ENCODE measurements around the gene DENND4B.
A peak's percentile ranks its signal among the peaks of the same experiment; 100 is the strongest.

Gene DENND4B

DNA sequence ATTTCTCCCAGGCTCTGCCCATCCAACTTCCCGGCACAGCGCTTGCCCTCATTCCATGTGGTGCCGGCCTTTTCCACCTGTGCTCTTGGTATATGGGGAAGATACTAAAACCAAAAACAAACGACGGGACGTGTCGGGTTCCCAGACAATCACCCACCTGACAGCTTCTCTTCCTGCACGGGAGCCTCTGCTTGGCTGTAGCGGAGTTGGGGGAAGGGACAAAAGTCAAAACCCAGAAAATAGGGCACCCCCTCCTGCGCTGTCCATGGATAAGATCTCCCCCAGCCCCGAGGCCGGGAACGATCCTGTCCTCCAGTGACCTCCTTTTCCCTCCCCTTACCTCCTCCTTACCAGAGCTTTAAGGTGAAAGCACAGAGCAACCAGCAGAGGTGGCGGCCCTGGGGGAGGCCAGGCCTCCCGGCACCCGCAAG, 30.3 kb upstream of the DENND4B start:
- peak overlapping the region; percentile 13 for H3K9ac ChIP-seq
- no peaks in the 10 kb centered on the region for H3K27me3 ChIP-seq (ENCODE audit: control insufficient read depth, insufficient read depth, low read length)
- no peaks in the 10 kb centered on the region for H3K36me3 ChIP-seq (ENCODE audit: control insufficient read depth, insufficient read depth, low read length)
- H3K4me1 ChIP-seq: no peaks in the 10 kb centered on the region
- H2AFZ ChIP-seq: peak overlapping the region; percentile 93
- H3K4me3 ChIP-seq (ENCODE audit: low read depth, low read length): peak overlapping the region; percentile 82
- peak overlapping the region; percentile 81 for H3K4me2 ChIP-seq (ENCODE audit: low read length)
- H3K27ac ChIP-seq: peak overlapping the region; percentile 81
- TF ChIP-seq, protein P1, sequence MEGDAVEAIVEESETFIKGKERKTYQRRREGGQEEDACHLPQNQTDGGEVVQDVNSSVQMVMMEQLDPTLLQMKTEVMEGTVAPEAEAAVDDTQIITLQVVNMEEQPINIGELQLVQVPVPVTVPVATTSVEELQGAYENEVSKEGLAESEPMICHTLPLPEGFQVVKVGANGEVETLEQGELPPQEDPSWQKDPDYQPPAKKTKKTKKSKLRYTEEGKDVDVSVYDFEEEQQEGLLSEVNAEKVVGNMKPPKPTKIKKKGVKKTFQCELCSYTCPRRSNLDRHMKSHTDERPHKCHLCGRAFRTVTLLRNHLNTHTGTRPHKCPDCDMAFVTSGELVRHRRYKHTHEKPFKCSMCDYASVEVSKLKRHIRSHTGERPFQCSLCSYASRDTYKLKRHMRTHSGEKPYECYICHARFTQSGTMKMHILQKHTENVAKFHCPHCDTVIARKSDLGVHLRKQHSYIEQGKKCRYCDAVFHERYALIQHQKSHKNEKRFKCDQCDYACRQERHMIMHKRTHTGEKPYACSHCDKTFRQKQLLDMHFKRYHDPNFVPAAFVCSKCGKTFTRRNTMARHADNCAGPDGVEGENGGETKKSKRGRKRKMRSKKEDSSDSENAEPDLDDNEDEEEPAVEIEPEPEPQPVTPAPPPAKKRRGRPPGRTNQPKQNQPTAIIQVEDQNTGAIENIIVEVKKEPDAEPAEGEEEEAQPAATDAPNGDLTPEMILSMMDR (IDR thresholded peaks at IDR 0.05): no peak
- no peaks in the 10 kb centered on the region for H3K79me2 ChIP-seq
- H3K9me3 ChIP-seq (ENCODE audit: control insufficient read depth, low read length): no peaks in the 10 kb centered on the region

DNA sequence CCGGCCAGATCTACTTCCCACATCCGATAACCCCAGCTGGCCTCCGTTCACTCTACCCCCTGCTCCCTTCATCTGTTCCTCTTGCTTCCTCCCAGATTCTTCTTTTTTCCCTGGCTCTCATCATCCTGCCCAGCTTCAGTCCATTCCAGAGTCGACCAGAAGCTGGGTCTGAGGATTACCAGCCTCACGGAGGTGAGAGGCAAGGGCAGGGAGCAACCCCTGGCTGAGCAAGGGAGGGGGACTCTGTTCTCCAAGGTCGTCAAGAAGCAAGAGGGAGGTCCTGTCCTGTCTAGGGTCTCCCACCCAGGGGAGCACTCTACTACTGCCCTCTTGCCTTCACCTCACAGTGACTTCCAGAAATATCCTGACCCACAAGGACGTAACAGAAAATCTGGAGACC, 27.0 kb upstream of the DENND4B start:
- TF ChIP-seq, protein P1 (IDR thresholded peaks at IDR 0.05): no peak
- Histone ChIP-seq H3K4me1 (peaks cover under 1% of the 10 kb centered on the region), H3K4me2 (ENCODE audit: low read length) (no peak overlapping the region), H3K79me2 (no peaks in the 10 kb centered on the region), H3K9ac (no peak overlapping the region), H3K4me3 (ENCODE audit: low read depth, low read length) (no peak overlapping the region), H2AFZ (no peak overlapping the region), H3K36me3 (ENCODE audit: control insufficient read depth, insufficient read depth, low read length) (no peaks in the 10 kb centered on the region), H3K9me3 (ENCODE audit: control insufficient read depth, low read length) (no peaks in the 10 kb centered on the region), H3K27ac (no peak overlapping the region), H3K27me3 (ENCODE audit: control insufficient read depth, insufficient read depth, low read length) (no peaks in the 10 kb centered on the region)

DNA sequence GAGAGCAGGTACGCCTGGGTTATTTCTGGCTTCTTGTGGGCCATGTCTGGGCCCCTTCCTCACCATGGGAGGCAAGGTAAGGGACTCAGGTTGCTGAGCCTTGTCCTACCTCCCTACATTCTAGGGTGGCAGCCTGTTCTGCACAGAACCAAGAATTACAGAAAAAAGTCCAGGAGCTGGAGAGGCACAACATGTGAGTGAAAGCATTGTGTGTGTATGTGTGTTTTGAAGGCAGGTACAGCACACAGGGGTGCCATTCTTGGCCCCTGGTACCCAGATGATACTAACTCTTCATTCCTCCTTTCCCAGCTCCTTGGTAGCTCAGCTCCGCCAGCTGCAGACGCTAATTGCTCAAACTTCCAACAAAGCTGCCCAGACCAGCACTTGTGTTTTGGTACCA, 26.6 kb upstream of the DENND4B start:
- Histone ChIP-seq H3K79me2 (no peaks in the 10 kb centered on the region), H3K9ac (no peak overlapping the region), H3K36me3 (ENCODE audit: control insufficient read depth, insufficient read depth, low read length) (no peaks in the 10 kb centered on the region), H2AFZ (no peak overlapping the region), H3K9me3 (ENCODE audit: control insufficient read depth, low read length) (no peaks in the 10 kb centered on the region), H3K27ac (no peak overlapping the region), H3K4me3 (ENCODE audit: low read depth, low read length) (no peak overlapping the region), H3K4me2 (ENCODE audit: low read length) (no peak overlapping the region), H3K4me1 (peaks cover 3% of the 10 kb centered on the region), H3K27me3 (ENCODE audit: control insufficient read depth, insufficient read depth, low read length) (no peaks in the 10 kb centered on the region)
- TF ChIP-seq, protein P1 (IDR thresholded peaks at IDR 0.05): no peak

DNA sequence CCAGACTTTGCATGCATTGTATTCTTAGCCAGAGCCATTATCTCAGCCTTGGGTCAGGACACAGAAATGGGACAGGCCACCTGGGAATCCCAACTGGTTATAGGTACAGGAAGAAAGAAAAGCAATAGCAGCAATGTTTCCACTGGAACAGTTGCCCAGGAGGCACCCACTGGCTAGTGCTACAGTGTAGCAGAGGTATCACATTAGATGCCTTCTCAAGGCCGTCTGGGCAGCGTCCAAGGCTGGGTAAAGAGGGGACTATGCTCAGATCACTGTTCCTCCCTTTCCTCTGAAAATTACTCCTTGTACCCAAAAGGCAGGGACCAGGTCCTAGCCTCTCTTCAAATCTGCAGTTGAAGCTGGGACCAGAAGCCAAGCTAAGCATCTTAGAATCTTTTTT, 23.8 kb upstream of the DENND4B start:
- Histone ChIP-seq H3K9ac (no peak overlapping the region), H3K4me3 (ENCODE audit: low read depth, low read length) (no peak overlapping the region), H2AFZ (no peak overlapping the region), H3K4me1 (peaks cover 7% of the 10 kb centered on the region), H3K9me3 (ENCODE audit: control insufficient read depth, low read length) (no peaks in the 10 kb centered on the region), H3K27ac (no peak overlapping the region), H3K36me3 (ENCODE audit: control insufficient read depth, insufficient read depth, low read length) (no peaks in the 10 kb centered on the region), H3K27me3 (ENCODE audit: control insufficient read depth, insufficient read depth, low read length) (no peaks in the 10 kb centered on the region), H3K79me2 (no peaks in the 10 kb centered on the region), H3K4me2 (ENCODE audit: low read length) (no peak overlapping the region)
- TF ChIP-seq, protein P1 (IDR thresholded peaks at IDR 0.05): no peak

DNA sequence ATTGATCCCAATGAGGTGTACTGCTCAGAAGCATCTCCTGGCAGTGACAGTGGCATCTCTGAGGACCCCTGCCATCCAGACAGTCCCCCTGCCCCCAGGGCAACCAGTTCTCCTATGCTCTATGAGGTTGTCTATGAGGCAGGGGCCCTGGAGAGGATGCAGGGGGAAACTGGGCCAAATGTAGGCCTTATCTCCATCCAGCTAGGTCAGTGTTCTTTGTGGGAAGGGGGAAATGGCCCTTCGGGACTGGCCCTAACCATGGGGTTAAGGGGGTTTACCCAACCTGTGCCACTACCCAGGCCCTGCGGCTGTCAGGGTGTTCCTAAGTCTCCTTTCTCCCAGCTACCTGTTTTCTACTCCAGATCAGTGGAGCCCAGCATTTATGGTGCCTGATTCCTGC, 22.5 kb upstream of the DENND4B start:
- Histone ChIP-seq H3K9ac (no peak overlapping the region), H3K9me3 (ENCODE audit: control insufficient read depth, low read length) (no peaks in the 10 kb centered on the region), H3K27ac (no peak overlapping the region), H3K4me2 (ENCODE audit: low read length) (no peak overlapping the region), H2AFZ (no peak overlapping the region), H3K79me2 (no peaks in the 10 kb centered on the region), H3K4me1 (peaks cover 7% of the 10 kb centered on the region), H3K27me3 (ENCODE audit: control insufficient read depth, insufficient read depth, low read length) (no peaks in the 10 kb centered on the region), H3K36me3 (ENCODE audit: control insufficient read depth, insufficient read depth, low read length) (no peaks in the 10 kb centered on the region), H3K4me3 (ENCODE audit: low read depth, low read length) (no peak overlapping the region)
- TF ChIP-seq, protein P1 (IDR thresholded peaks at IDR 0.05): no peak
